MCF 10A (cell line): Measurements from ENCODE around the gene PRRC2B. TPM values are rescaled to one million over a fixed set of nuclear protein-coding genes. Genes with fewer than 3 reads are reported as not detected.

Experiments used
- BruUV-seq: library from RNA; stranded (reverse); fragments of 400-500 nt; replicated peaks from 2 replicates; lab custom pipeline; 2021; lab: Mats Ljungman, UMichigan
- CTCF ChIA-PET: fragments of 300-600 bp; sonication (Branson Sonifier 250); formaldehyde crosslinking; extraction: SDS; loops from one replicate; lab custom pipeline; 2021; ENCODE audit warnings: antibody characterized with exemption, inconsistent platforms; lab: Yijun Ruan, JAX
- POLR2A ChIA-PET: fragments of 300-600, 350-650 bp; sonication (Branson Sonifier 250); formaldehyde crosslinking; extraction: SDS; loops from one replicate; lab custom pipeline; 2020; ENCODE audit warnings: antibody characterized with exemption, inconsistent platforms; lab: Yijun Ruan, JAX
- DNase-seq: peaks from one replicate; pipeline ENCODE4 v3.0.0-alpha.2; 2018; ENCODE audit not compliant: unreplicated experiment
- H3K27ac Mint-ChIP-seq: one replicate; pipeline ENCODE4 v1.8.0; 2022; ENCODE audit warnings: mild to moderate bottlenecking, low read depth, mixed read lengths; ENCODE audit not compliant: unreplicated experiment
- H3K27me3 Mint-ChIP-seq: one replicate; pipeline ENCODE4 v1.8.0; 2022; ENCODE audit warnings: mixed read lengths; ENCODE audit not compliant: insufficient read depth, unreplicated experiment
- H3K36me3 Mint-ChIP-seq: one replicate; pipeline ENCODE4 v1.8.0; 2022; ENCODE audit warnings: mild to moderate bottlenecking, moderate library complexity, mixed read lengths; ENCODE audit not compliant: insufficient read depth, unreplicated experiment
- H3K4me1 Mint-ChIP-seq: one replicate; pipeline ENCODE4 v1.8.0; 2022; ENCODE audit warnings: mixed read lengths; ENCODE audit not compliant: insufficient read depth, unreplicated experiment
- H3K4me3 Mint-ChIP-seq: one replicate; pipeline ENCODE4 v1.8.0; 2022; ENCODE audit warnings: mild to moderate bottlenecking, moderate library complexity, mixed read lengths; ENCODE audit not compliant: unreplicated experiment
- H3K9me3 Mint-ChIP-seq: one replicate; pipeline ENCODE4 v1.8.0; 2022; ENCODE audit warnings: mixed read lengths; ENCODE audit not compliant: unreplicated experiment
- CTCF ChIP-seq: fragments of 200-600 bp; IDR thresholded peaks from one replicate; pipeline ENCODE4 v1.8.0; 2022; ENCODE audit warnings: antibody characterized with exemption, mild to moderate bottlenecking; ENCODE audit not compliant: unreplicated experiment
- intact Hi-C: fragments of 100-400 bp; cut with micrococcal nuclease; formaldehyde crosslinking; loops from 2 replicates; pipeline ENCODE4 v1.14.1; 2022
- total RNA-seq: library from RNA; stranded (reverse); gene quantifications from 2 replicates; pipeline ENCODE4 v1.2.3, GENCODE V29; 2022

PRRC2B gene
- total RNA-seq, 1 experiment from 2014 or later: 186 TPM

- BruUV-seq: no TSS peak
- peaks cover 16% of the 10 kb centered on the region for H3K4me1 Mint-ChIP-seq
- ChIA-PET POLR2A (interaction anchor here (0.6 kb wide), 1 partner anchor 30 kb away, joined by 3 read pairs; no protein-coding TSS in a partner anchor), CTCF (no interaction called here)
- no peak overlapping the region for H3K4me3 Mint-ChIP-seq
- intact Hi-C loops: no loop called here
- H3K9me3 Mint-ChIP-seq: no peaks in the 10 kb centered on the region
- H3K36me3 Mint-ChIP-seq: peaks cover 5% of the 10 kb centered on the region
- no peak for TF ChIP-seq CTCF
- no peak for DNase-seq
- no peaks in the 10 kb centered on the region for H3K27me3 Mint-ChIP-seq
- no peak overlapping the region for H3K27ac Mint-ChIP-seq
These were observed 2.9 kb upstream of the PRRC2B start for GRCh38 chr9:131391020-131391419.

DNA sequence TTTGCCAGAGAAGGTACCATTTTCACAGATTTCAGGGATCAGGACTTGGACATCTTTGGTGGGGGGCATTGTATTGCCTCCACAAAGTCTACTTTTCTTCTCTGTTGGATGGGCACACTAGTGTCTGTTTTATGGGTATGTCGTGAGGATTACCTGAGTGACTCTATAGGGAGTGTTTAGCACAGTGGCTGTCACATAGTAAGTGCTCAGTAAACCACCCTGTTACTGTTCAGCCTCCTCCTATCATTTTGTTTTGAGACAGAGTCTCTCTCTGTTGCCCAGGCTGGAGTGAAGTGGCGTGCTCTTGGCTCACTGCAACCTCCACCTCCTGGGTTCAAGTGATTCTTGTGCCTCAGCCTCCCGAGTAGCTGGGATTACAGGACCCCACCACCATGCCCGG lies 2.4 kb upstream of the PRRC2B start:
- no peaks in the 10 kb centered on the region for H3K27me3 Mint-ChIP-seq
- H3K4me1 Mint-ChIP-seq: peaks cover 19% of the 10 kb centered on the region
- H3K27ac Mint-ChIP-seq: no peak overlapping the region
- DNase-seq: no peak
- no TSS peak for BruUV-seq
- TF ChIP-seq CTCF: no peak
- H3K4me3 Mint-ChIP-seq: no peak overlapping the region
- H3K9me3 Mint-ChIP-seq: no peaks in the 10 kb centered on the region
- ChIA-PET POLR2A (interaction anchor here (0.6 kb wide), 1 partner anchor 29 kb away, joined by 3 read pairs; no protein-coding TSS in a partner anchor), CTCF (no interaction called here)
- intact Hi-C loops: no loop called here
- peaks cover 5% of the 10 kb centered on the region for H3K36me3 Mint-ChIP-seq

DNA sequence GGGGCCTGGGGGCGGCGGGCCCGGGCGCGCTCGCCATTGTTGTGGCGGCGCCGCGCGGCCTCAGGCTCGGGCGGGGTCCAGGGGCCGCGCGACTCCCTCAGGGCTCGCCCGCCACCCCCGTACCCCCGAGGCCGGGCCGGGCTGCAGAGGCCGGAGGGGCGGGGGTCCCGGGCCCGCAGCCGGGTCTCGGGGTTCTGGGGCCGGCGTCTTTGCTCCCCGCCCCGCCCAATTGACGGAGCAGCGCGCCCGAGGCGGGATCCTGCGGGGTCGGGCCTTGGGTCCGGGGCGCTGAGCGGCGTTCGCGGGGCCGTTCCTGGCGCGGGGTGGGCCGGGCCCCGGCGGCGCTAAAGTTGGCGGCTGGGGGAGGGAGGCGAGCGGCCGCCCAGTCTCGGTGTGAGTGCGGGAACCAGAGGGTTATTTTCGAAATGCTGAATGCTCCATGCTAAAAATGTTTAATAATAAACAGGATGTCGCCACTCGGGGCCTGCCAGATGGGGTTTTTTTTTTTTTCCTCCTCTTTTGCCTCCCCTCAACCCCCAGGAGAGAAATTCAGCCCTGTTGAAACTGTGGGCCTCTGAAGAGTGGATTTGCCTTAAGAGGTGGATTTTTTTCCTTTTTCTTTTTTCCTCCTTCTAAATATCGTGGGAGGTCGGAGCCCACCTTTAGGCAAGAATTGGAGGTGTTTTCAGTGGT lies 724 bp downstream of the PRRC2B start:
- no TSS peak for BruUV-seq
- no peak for DNase-seq
- POLR2A ChIA-PET: interaction anchor here (0.6 to 5.5 kb wide), 8 partner anchors 11 to 975 kb away, joined by 3 to 53 read pairs (median 4); no protein-coding TSS in a partner anchor
- no peaks in the 10 kb centered on the region for H3K9me3 Mint-ChIP-seq
- H3K36me3 Mint-ChIP-seq: peaks cover 10% of the 10 kb centered on the region
- CTCF ChIA-PET: interaction anchor here (0.7 to 1.4 kb wide), 5 partner anchors 8 to 316 kb away, joined by 3 to 4 read pairs (median 4); no protein-coding TSS in a partner anchor
- H3K27me3 Mint-ChIP-seq: no peaks in the 10 kb centered on the region
- TF ChIP-seq CTCF: no peak
- intact Hi-C loops: loop anchor here (2.0 kb wide), 1 partner anchor 28 kb away; no protein-coding TSS in a partner anchor
- H3K4me1 Mint-ChIP-seq: peaks cover 42% of the 10 kb centered on the region
- H3K27ac Mint-ChIP-seq: peak overlapping the region; percentile 85
- H3K4me3 Mint-ChIP-seq: peak overlapping the region; percentile 79
